ENCODE data around the gene CDA.

CDA gene

DNA sequence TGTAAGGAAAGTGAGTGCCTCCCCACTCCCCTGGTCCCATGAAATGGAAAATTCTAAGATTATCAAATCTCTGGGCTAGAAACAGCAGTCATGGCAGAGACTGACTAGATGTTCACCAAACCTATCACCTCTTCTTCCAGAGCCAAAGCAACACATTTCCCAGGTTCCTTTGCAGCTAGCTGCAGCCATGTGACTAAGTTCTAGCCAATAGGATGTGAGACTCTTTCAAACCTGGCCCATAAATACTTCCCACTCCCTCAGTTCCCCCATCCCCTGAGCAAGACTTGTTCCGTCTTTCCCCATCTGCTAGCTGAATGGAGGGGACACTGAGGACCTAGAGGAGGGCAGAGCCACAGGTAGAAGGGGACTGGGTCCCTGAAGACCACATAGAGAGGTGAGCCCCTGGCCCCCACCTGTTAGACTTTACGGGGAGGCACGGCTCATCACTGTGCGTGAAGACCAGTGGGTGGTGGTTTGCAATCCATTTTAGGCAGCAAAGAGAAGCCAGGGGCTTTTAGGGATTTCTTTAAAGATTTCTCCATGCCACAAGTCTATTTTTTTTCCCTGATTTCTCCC is 19.3 kb upstream of the CDA start:
- no peaks in the 10 kb centered on the region for H3K9me3 ChIP-seq (ENCODE audit: low read length)
- no peaks in the 10 kb centered on the region for H3K27me3 ChIP-seq (ENCODE audit: control insufficient read depth in 1 of 2, insufficient read depth in 2 of 2, low read length in 2 of 2)
- H3K9ac ChIP-seq (ENCODE audit: low read length) = no peak overlapping the region
- H3K36me3 ChIP-seq (ENCODE audit: insufficient read depth, low read length) = no peaks in the 10 kb centered on the region
- no peaks in the 10 kb centered on the region for H3K4me1 ChIP-seq (ENCODE audit: insufficient read depth, low read length)
- no peak overlapping the region for H3K4me3 ChIP-seq (ENCODE audit: low read depth in 1 of 2, low read length in 2 of 2)
- no peak overlapping the region for H3K27ac ChIP-seq (ENCODE audit: low read depth, low read length)

GRCh38 chr1:20571427-20571826 is 17.5 kb upstream of the CDA start:
- H3K27me3 ChIP-seq (ENCODE audit: control insufficient read depth in 1 of 2, insufficient read depth in 2 of 2, low read length in 2 of 2) = no peaks in the 10 kb centered on the region
- H3K4me3 ChIP-seq (ENCODE audit: low read depth in 1 of 2, low read length in 2 of 2) = no peak overlapping the region
- H3K27ac ChIP-seq (ENCODE audit: low read depth, low read length) = no peak overlapping the region
- no peaks in the 10 kb centered on the region for H3K36me3 ChIP-seq (ENCODE audit: insufficient read depth, low read length)
- no peaks in the 10 kb centered on the region for H3K9me3 ChIP-seq (ENCODE audit: low read length)
- H3K9ac ChIP-seq (ENCODE audit: low read length) = no peak overlapping the region
- no peaks in the 10 kb centered on the region for H3K4me1 ChIP-seq (ENCODE audit: insufficient read depth, low read length)

GRCh38 chr1:20573987-20574386 is 14.9 kb upstream of the CDA start:
- no peak overlapping the region for H3K9ac ChIP-seq (ENCODE audit: low read length)
- H3K4me1 ChIP-seq (ENCODE audit: insufficient read depth, low read length) = no peaks in the 10 kb centered on the region
- H3K27ac ChIP-seq (ENCODE audit: low read depth, low read length) = no peak overlapping the region
- no peaks in the 10 kb centered on the region for H3K36me3 ChIP-seq (ENCODE audit: insufficient read depth, low read length)
- no peak overlapping the region for H3K4me3 ChIP-seq (ENCODE audit: low read depth in 1 of 2, low read length in 2 of 2)
- no peaks in the 10 kb centered on the region for H3K9me3 ChIP-seq (ENCODE audit: low read length)
- H3K27me3 ChIP-seq (ENCODE audit: control insufficient read depth in 1 of 2, insufficient read depth in 2 of 2, low read length in 2 of 2) = no peaks in the 10 kb centered on the region

GRCh38 chr1:20574686-20575540 is 14.0 kb upstream of the CDA start:
- no peaks in the 10 kb centered on the region for H3K9me3 ChIP-seq (ENCODE audit: low read length)
- no peak overlapping the region for H3K4me3 ChIP-seq (ENCODE audit: low read depth in 1 of 2, low read length in 2 of 2)
- H3K27me3 ChIP-seq (ENCODE audit: control insufficient read depth in 1 of 2, insufficient read depth in 2 of 2, low read length in 2 of 2) = no peaks in the 10 kb centered on the region
- H3K4me1 ChIP-seq (ENCODE audit: insufficient read depth, low read length) = no peaks in the 10 kb centered on the region
- H3K9ac ChIP-seq (ENCODE audit: low read length) = no peak overlapping the region
- no peak overlapping the region for H3K27ac ChIP-seq (ENCODE audit: low read depth, low read length)
- H3K36me3 ChIP-seq (ENCODE audit: insufficient read depth, low read length) = no peaks in the 10 kb centered on the region

GRCh38 chr1:20575541-20576336 is 13.2 kb upstream of the CDA start:
- no peaks in the 10 kb centered on the region for H3K4me1 ChIP-seq (ENCODE audit: insufficient read depth, low read length)
- no peaks in the 10 kb centered on the region for H3K36me3 ChIP-seq (ENCODE audit: insufficient read depth, low read length)
- H3K27me3 ChIP-seq (ENCODE audit: control insufficient read depth in 1 of 2, insufficient read depth in 2 of 2, low read length in 2 of 2) = no peaks in the 10 kb centered on the region
- no peak overlapping the region for H3K4me3 ChIP-seq (ENCODE audit: low read depth in 1 of 2, low read length in 2 of 2)
- H3K27ac ChIP-seq (ENCODE audit: low read depth, low read length) = no peak overlapping the region
- H3K9me3 ChIP-seq (ENCODE audit: low read length) = no peaks in the 10 kb centered on the region
- H3K9ac ChIP-seq (ENCODE audit: low read length) = no peak overlapping the region

- no peaks in the 10 kb centered on the region for H3K9me3 ChIP-seq (ENCODE audit: low read length)
- no peaks in the 10 kb centered on the region for H3K4me1 ChIP-seq (ENCODE audit: insufficient read depth, low read length)
- H3K27me3 ChIP-seq (ENCODE audit: control insufficient read depth in 1 of 2, insufficient read depth in 2 of 2, low read length in 2 of 2) = no peaks in the 10 kb centered on the region
These were observed 10.8 kb upstream of the CDA start for GRCh38 chr1:20578062-20578461.

GRCh38 chr1:20578721-20579395 is 10.0 kb upstream of the CDA start:
- H3K36me3 ChIP-seq (ENCODE audit: insufficient read depth, low read length) = no peaks in the 10 kb centered on the region

More at GRCh38 chr1:20578062-20578461, 10.8 kb upstream of the CDA start:
- no peak overlapping the region for H3K4me3 ChIP-seq (ENCODE audit: low read depth in 1 of 2, low read length in 2 of 2)
- no peak overlapping the region for H3K9ac ChIP-seq (ENCODE audit: low read length)
- no peak overlapping the region for H3K27ac ChIP-seq (ENCODE audit: low read depth, low read length)
- no peaks in the 10 kb centered on the region for H3K36me3 ChIP-seq (ENCODE audit: insufficient read depth, low read length)

DNA sequence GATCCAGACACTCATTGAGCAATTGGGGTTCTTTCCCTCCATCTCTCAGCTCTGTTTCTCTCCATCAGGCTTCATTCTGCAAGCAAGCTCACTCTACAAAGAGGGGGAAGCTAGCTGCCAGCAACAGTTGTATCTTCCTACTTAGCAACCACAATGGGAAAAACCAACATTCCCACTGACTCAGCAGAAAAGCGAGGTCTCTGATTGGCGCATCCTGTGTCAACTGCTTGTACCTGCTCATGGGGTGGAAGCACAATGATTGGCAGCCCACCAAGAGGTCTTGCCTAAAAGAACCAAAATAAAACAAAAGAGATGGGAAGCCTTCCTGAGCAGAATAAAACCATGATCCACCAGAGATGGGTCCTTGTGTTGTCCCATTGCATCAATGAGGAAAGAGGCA is 4.0 kb upstream of the CDA start:
- Histone ChIP-seq H3K4me3 (ENCODE audit: low read depth in 1 of 2, low read length in 2 of 2) (no peak overlapping the region), H3K36me3 (ENCODE audit: insufficient read depth, low read length) (no peaks in the 10 kb centered on the region), H3K4me1 (ENCODE audit: insufficient read depth, low read length) (peaks cover 9% of the 10 kb centered on the region), H3K27me3 (ENCODE audit: control insufficient read depth in 1 of 2, insufficient read depth in 2 of 2, low read length in 2 of 2) (peaks cover 6 to 19% of the 10 kb centered on the region in 2 donors), H3K9ac (ENCODE audit: low read length) (no peak overlapping the region), H3K27ac (ENCODE audit: low read depth, low read length) (no peak overlapping the region), H3K9me3 (ENCODE audit: low read length) (peaks cover 3% of the 10 kb centered on the region)

More at GRCh38 chr1:20578721-20579395, 10.0 kb upstream of the CDA start:
- Histone ChIP-seq H3K4me1 (ENCODE audit: insufficient read depth, low read length) (no peaks in the 10 kb centered on the region), H3K9me3 (ENCODE audit: low read length) (no peaks in the 10 kb centered on the region), H3K27ac (ENCODE audit: low read depth, low read length) (no peak overlapping the region), H3K9ac (ENCODE audit: low read length) (no peak overlapping the region), H3K4me3 (ENCODE audit: low read depth in 1 of 2, low read length in 2 of 2) (no peak overlapping the region), H3K27me3 (ENCODE audit: control insufficient read depth in 1 of 2, insufficient read depth in 2 of 2, low read length in 2 of 2) (no peaks in the 10 kb centered on the region)

- H3K4me3 ChIP-seq (ENCODE audit: low read depth in 1 of 2, low read length in 2 of 2) = no peak overlapping the region
- H3K27me3 ChIP-seq (ENCODE audit: control insufficient read depth in 1 of 2, insufficient read depth in 2 of 2, low read length in 2 of 2) = peaks cover 6 to 22% of the 10 kb centered on the region in 2 donors
- peaks cover 3% of the 10 kb centered on the region for H3K9me3 ChIP-seq (ENCODE audit: low read length)
- no peak overlapping the region for H3K9ac ChIP-seq (ENCODE audit: low read length)
- H3K36me3 ChIP-seq (ENCODE audit: insufficient read depth, low read length) = no peaks in the 10 kb centered on the region
- H3K4me1 ChIP-seq (ENCODE audit: insufficient read depth, low read length) = peaks cover 9% of the 10 kb centered on the region
- H3K27ac ChIP-seq (ENCODE audit: low read depth, low read length) = no peak overlapping the region
These were observed 1.8 kb upstream of the CDA start for GRCh38 chr1:20586953-20587660.

GRCh38 chr1:20587661-20588053 is 1.2 kb upstream of the CDA start:
- Histone ChIP-seq H3K36me3 (ENCODE audit: insufficient read depth, low read length) (no peaks in the 10 kb centered on the region), H3K27me3 (ENCODE audit: control insufficient read depth in 1 of 2, insufficient read depth in 2 of 2, low read length in 2 of 2) (peaks cover 6 to 22% of the 10 kb centered on the region in 2 donors), H3K9ac (ENCODE audit: low read length) (no peak overlapping the region), H3K9me3 (ENCODE audit: low read length) (peaks cover 3% of the 10 kb centered on the region), H3K4me1 (ENCODE audit: insufficient read depth, low read length) (peaks cover 9% of the 10 kb centered on the region), H3K4me3 (ENCODE audit: low read depth in 1 of 2, low read length in 2 of 2) (no peak overlapping the region), H3K27ac (ENCODE audit: low read depth, low read length) (no peak overlapping the region)

Measured in muscle layer of colon (tissue), 2 donors.